ENCODE results near the gene RASGRF1.

DNA sequence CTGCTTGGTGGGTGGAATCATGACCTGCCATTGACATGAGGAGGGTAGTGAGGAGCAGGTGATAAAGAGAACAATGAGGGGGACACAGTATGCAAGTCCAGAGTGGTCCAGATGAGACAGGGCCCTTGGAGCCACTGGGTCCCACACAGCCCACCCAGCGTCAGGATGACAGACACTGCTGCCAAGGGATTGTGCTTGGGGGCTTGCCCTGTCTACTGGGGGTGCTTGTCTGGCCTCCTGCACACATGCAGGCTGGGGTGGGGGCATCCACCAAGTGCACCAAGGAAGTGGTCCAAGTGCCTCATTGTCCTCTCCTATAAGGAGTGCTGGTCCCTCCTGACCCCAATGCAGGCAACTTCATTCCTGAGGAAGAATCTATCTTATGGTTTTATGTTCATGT, 106.5 kb downstream of the RASGRF1 start:
- TF ChIP-seq POLR2AphosphoS5 (IDR thresholded peaks at IDR 0.05; ENCODE audit: low read depth, low read length) (no peak), POLR2A (IDR thresholded peaks at IDR 0.05; ENCODE audit: low read depth, low read length) (no peak)

Measured in GM12892 (cell line).